Fibroblast of mammary gland (primary cell): ENCODE data around the gene TRAF3IP1.

Experiments
- DNase-seq: peaks from one replicate; pipeline ENCODE4 v3.0.0-alpha.2; 2010; ENCODE audit warnings: low read depth
- H3K4me3 ChIP-seq: 2 replicates; pipeline ENCODE4 v1.5.1; 2011; ENCODE audit warnings: low read depth, mild to moderate bottlenecking, low read length, moderate library complexity; ENCODE audit not compliant: control insufficient read depth
- CTCF ChIP-seq: conservative IDR thresholded peaks from 2 replicates; pipeline ENCODE4 v1.5.1; 2011; ENCODE audit warnings: low read depth, low read length, inconsistent platforms; ENCODE audit not compliant: control insufficient read depth, insufficient read depth

Gene TRAF3IP1

GRCh38 chr2:238434846-238435751 lies 114.8 kb downstream of the TRAF3IP1 start:
- TF ChIP-seq CTCF = no peak
- no peak for DNase-seq
- peak overlapping the region; percentile 6 for H3K4me3 ChIP-seq

GRCh38 chr2:238435752-238436096 lies 115.4 kb downstream of the TRAF3IP1 start:
- no peak for TF ChIP-seq CTCF
- DNase-seq = no peak
- no peak overlapping the region for H3K4me3 ChIP-seq

- peak overlapping the region; percentile 16 for H3K4me3 ChIP-seq
- TF ChIP-seq CTCF = no peak
- DNase-seq = peak; percentile 100
Observed at GRCh38 chr2:238438856-238439849, 118.8 kb downstream of the TRAF3IP1 start.

GRCh38 chr2:238439917-238440316 lies 119.6 kb downstream of the TRAF3IP1 start:
- peak; percentile 44 for DNase-seq
- no peak overlapping the region for H3K4me3 ChIP-seq
- no peak for TF ChIP-seq CTCF

GRCh38 chr2:238440331-238440730 lies 120.0 kb downstream of the TRAF3IP1 start:
- no peak for DNase-seq
- H3K4me3 ChIP-seq = no peak overlapping the region

GRCh38 chr2:238440767-238441166 lies 120.4 kb downstream of the TRAF3IP1 start:
- DNase-seq = no peak
- H3K4me3 ChIP-seq = no peak overlapping the region
- no peak for TF ChIP-seq CTCF

More at GRCh38 chr2:238440331-238440730, 120.0 kb downstream of the TRAF3IP1 start:
- no peak for TF ChIP-seq CTCF
